GM12891 (cell line): ENCODE results near the gene ZNF154.

Source experiments
- PAX5 ChIP-seq: IDR thresholded peaks from 2 replicates; pipeline ENCODE4 v1.6.1; 2011; ENCODE audit warnings: low read length, moderate library complexity, mild to moderate bottlenecking; ENCODE audit not compliant: insufficient read depth, severe bottlenecking
- POLR2A ChIP-seq: IDR thresholded peaks from 2 replicates; pipeline ENCODE4 v1.6.1; 2011; ENCODE audit warnings: low read depth, low read length, control low read depth

DNA sequence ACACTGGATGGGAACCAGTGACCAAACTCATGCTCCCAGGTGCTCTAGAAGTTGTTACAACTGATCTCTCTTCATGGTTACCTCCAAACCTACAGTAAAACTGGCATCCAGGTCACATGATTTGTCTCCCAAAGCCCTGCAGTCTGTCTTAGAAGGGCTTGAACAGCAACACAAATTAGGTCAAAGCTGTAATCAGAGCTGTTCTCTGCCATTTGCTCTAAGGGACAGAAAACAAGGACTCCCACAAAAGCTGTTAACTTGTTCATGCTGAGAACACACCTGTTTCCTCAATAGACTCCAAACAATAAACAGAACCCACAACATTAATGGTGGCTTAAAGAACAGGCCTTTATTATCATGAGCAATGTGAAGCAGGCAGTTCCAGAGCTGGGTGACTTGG is 10.4 kb upstream of the ZNF154 start:
- no peak for TF ChIP-seq POLR2A
- no peak for TF ChIP-seq PAX5
